HEK293 (cell line): ENCODE results near the gene C1orf21.

Source experiments
- CTCF ChIA-PET: fragments of 350-600 bp; formaldehyde crosslinking; extraction: SDS; loops from one replicate; lab custom pipeline; 2021; ENCODE audit warnings: antibody characterized with exemption; lab: Yijun Ruan, JAX
- POLR2A ChIA-PET: fragments of 300-600 bp; formaldehyde crosslinking; extraction: SDS; loops from one replicate; lab custom pipeline; 2020; ENCODE audit warnings: antibody characterized with exemption, inconsistent platforms; lab: Yijun Ruan, JAX
- H3K27ac ChIP-seq: fragments of 200-500 bp; sonication (Bioruptor generic); 2 replicates; pipeline ENCODE4 v1.5.1; 2014; ENCODE audit warnings: low read depth, low read length, control low read depth, inconsistent platforms; ENCODE audit errors: extremely low read depth
- H3K36me3 ChIP-seq, 2 experiments: fragments of 200-500 bp in 1 of 2; sonication (Bioruptor generic) in 1 of 2; 1 replicate in 1 of 2; 2 replicates in 1 of 2; pipeline ENCODE4 v1.5.1; 2014 to 2017; ENCODE audit warnings: inconsistent platforms in 2 of 2, low read length in 2 of 2; ENCODE audit not compliant: control insufficient read depth in 2 of 2, insufficient read depth in 1 of 2
- H3K4me1 ChIP-seq: fragments of 200-500 bp; sonication (Bioruptor generic); 2 replicates; pipeline ENCODE4 v1.5.1; 2014; ENCODE audit warnings: mild to moderate bottlenecking, low read length, inconsistent platforms; ENCODE audit not compliant: control insufficient read depth, insufficient read depth
- H3K4me3 ChIP-seq: 2 replicates; pipeline ENCODE4 v1.5.1; 2011; ENCODE audit warnings: low read depth, mild to moderate bottlenecking, control low read depth, low read length, moderate library complexity
- H3K9me3 ChIP-seq: fragments of 200-500 bp; sonication (Bioruptor generic); 2 replicates; pipeline ENCODE4 v1.5.1; 2014; ENCODE audit warnings: low read depth, low read length, inconsistent platforms; ENCODE audit not compliant: control insufficient read depth, insufficient read depth
- FEZF1 ChIP-seq: fragments of 450-650 bp; formaldehyde crosslinking; IDR thresholded peaks from 2 replicates; pipeline ENCODE4 v1.5.1; 2016; ENCODE audit warnings: missing biosample characterization, missing genetic modification characterization
- HOXD13 ChIP-seq: sonication (generic); formaldehyde crosslinking; IDR thresholded peaks from 2 replicates; pipeline ENCODE4 v1.8.0; 2022; ENCODE audit warnings: missing genetic modification reagents, borderline replicate concordance
- KLF7 ChIP-seq: fragments of 450-650 bp; formaldehyde crosslinking; IDR thresholded peaks from 2 replicates; pipeline ENCODE4 v1.5.1; 2016; ENCODE audit warnings: missing biosample characterization, missing genetic modification characterization, borderline replicate concordance
- SETDB1 ChIP-seq: IDR thresholded peaks from one replicate; pipeline ENCODE4 v1.6.1; 2017; ENCODE audit warnings: mild to moderate bottlenecking, low read length, moderate library complexity, mixed read lengths; ENCODE audit not compliant: insufficient read length
- YY2 ChIP-seq: fragments of 450-650 bp; formaldehyde crosslinking; IDR thresholded peaks from 2 replicates; pipeline ENCODE4 v1.5.1; 2016; ENCODE audit warnings: missing biosample characterization, missing genetic modification characterization
- ZBTB20 ChIP-seq: fragments of 450-650 bp; formaldehyde crosslinking; IDR thresholded peaks from 2 replicates; pipeline ENCODE4 v1.5.1; 2016; ENCODE audit warnings: missing biosample characterization, missing genetic modification characterization
- ZFHX2 ChIP-seq: fragments of 450-650 bp; formaldehyde crosslinking; conservative IDR thresholded peaks from 2 replicates; pipeline ENCODE4 v1.5.1; 2016; ENCODE audit warnings: missing biosample characterization, missing genetic modification characterization
- ZNF23 ChIP-seq: fragments of 450-650 bp; formaldehyde crosslinking; IDR thresholded peaks from 2 replicates; pipeline ENCODE4 v1.5.1; 2016; ENCODE audit warnings: missing biosample characterization, missing genetic modification characterization, borderline replicate concordance
- ZNF302 ChIP-seq: fragments of 450-650 bp; formaldehyde crosslinking; IDR thresholded peaks from 2 replicates; pipeline ENCODE4 v1.5.1; 2016; ENCODE audit warnings: missing biosample characterization, missing genetic modification characterization, low read depth
- ZNF324 ChIP-seq: fragments of 450-650 bp; formaldehyde crosslinking; IDR thresholded peaks from 2 replicates; pipeline ENCODE4 v1.5.1; 2016; ENCODE audit warnings: missing biosample characterization, missing genetic modification characterization
- ZNF473 ChIP-seq: fragments of 450-650 bp; formaldehyde crosslinking; IDR thresholded peaks from 2 replicates; pipeline ENCODE4 v1.5.1; 2017; ENCODE audit warnings: missing biosample characterization, missing genetic modification characterization
- ZNF558 ChIP-seq: fragments of 450-650 bp; formaldehyde crosslinking; IDR thresholded peaks from 2 replicates; pipeline ENCODE4 v1.5.1; 2016; ENCODE audit warnings: missing biosample characterization, missing genetic modification characterization
- ZNF560 ChIP-seq: fragments of 450-650 bp; formaldehyde crosslinking; IDR thresholded peaks from 2 replicates; pipeline ENCODE4 v1.5.1; 2017; ENCODE audit warnings: missing biosample characterization, missing genetic modification characterization, borderline replicate concordance
- ZNF843 ChIP-seq: fragments of 450-650 bp; formaldehyde crosslinking; IDR thresholded peaks from 2 replicates; pipeline ENCODE4 v1.5.1; 2016; ENCODE audit warnings: missing biosample characterization, missing genetic modification characterization
- TF ChIP-seq, protein P1 (sequence below): fragments of 450-650 bp; formaldehyde crosslinking; conservative IDR thresholded peaks from 2 replicates; pipeline ENCODE4 v1.5.1; 2016; ENCODE audit warnings: low read depth, missing biosample characterization, missing genetic modification characterization
- TF ChIP-seq, protein P2 (sequence below): fragments of 450-650 bp; formaldehyde crosslinking; IDR thresholded peaks from 2 replicates; pipeline ENCODE4 v1.5.1; 2016; ENCODE audit warnings: missing biosample characterization, missing genetic modification characterization
- TF ChIP-seq, protein P3 (sequence below): fragments of 450-650 bp; formaldehyde crosslinking; IDR thresholded peaks from 2 replicates; pipeline ENCODE4 v1.5.1; 2016; ENCODE audit warnings: missing biosample characterization, missing genetic modification characterization
- TF ChIP-seq, protein P4 (sequence below): fragments of 450-650 bp; formaldehyde crosslinking; IDR thresholded peaks from 2 replicates; pipeline ENCODE4 v1.5.1; 2016; ENCODE audit warnings: missing biosample characterization, missing genetic modification characterization
- TF ChIP-seq, protein P5 (sequence below): fragments of 450-650 bp; formaldehyde crosslinking; IDR thresholded peaks from 2 replicates; pipeline ENCODE4 v1.5.1; 2016; ENCODE audit warnings: missing biosample characterization, missing genetic modification characterization, low read depth
- TF ChIP-seq, protein P6 (sequence below): fragments of 450-650 bp; formaldehyde crosslinking; IDR thresholded peaks from 2 replicates; pipeline ENCODE4 v1.5.1; 2016; ENCODE audit warnings: missing biosample characterization, missing genetic modification characterization

The C1orf21 gene

DNA sequence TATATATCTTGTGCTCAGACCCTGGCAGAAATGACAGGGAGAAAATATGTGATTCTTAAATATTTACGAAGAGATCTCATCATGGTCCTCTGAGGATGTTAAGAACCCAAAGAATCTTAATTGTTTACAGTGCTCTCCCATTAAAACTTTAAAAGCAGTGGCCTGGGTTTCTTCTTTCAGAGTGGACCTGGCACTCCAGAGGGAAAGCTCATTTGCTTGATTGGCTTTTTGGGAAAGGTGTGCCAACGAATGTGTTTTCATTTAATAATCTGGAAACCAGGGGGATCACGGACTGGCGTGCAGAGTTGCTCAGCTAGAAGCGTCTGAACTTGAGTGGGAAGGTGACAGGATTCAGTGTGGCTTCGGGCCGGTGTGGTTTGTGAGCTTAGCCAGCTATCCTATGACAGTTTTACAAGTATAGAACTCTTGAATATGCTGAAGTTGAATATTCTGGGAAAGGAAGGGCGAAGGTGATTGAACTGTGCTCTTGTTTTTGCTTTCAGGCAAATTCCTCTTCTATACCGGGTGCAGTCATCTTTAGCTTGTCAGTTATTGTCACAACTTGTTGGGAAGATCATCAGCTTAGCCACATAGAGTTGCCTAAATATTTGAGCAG lies 154.8 kb downstream of the C1orf21 start (continued):
- TF ChIP-seq, protein P1, sequence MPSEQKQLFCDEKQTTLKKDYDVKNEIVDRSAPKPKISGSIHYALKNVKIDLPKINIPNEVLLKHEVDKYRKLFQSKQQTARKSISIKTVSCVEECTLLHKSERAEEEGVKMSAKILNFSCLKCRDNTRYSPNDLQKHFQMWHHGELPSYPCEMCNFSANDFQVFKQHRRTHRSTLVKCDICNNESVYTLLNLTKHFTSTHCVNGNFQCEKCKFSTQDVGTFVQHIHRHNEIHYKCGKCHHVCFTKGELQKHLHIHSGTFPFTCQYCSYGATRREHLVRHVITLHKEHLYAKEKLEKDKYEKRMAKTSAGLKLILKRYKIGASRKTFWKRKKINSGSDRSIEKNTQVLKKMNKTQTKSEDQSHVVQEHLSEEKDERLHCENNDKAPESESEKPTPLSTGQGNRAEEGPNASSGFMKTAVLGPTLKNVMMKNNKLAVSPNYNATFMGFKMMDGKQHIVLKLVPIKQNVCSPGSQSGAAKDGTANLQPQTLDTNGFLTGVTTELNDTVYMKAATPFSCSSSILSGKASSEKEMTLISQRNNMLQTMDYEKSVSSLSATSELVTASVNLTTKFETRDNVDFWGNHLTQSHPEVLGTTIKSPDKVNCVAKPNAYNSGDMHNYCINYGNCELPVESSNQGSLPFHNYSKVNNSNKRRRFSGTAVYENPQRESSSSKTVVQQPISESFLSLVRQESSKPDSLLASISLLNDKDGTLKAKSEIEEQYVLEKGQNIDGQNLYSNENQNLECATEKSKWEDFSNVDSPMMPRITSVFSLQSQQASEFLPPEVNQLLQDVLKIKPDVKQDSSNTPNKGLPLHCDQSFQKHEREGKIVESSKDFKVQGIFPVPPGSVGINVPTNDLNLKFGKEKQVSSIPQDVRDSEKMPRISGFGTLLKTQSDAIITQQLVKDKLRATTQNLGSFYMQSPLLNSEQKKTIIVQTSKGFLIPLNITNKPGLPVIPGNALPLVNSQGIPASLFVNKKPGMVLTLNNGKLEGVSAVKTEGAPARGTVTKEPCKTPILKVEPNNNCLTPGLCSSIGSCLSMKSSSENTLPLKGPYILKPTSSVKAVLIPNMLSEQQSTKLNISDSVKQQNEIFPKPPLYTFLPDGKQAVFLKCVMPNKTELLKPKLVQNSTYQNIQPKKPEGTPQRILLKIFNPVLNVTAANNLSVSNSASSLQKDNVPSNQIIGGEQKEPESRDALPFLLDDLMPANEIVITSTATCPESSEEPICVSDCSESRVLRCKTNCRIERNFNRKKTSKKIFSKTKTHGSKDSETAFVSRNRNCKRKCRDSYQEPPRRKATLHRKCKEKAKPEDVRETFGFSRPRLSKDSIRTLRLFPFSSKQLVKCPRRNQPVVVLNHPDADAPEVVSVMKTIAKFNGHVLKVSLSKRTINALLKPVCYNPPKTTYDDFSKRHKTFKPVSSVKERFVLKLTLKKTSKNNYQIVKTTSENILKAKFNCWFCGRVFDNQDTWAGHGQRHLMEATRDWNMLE (tag by site-specific recombination), result no peak
- TF ChIP-seq ZNF23 (tag by site-specific recombination) (no peak), ZNF558 (tag by site-specific recombination) (no peak), ZNF560 (tag by site-specific recombination) (no peak)

DNA sequence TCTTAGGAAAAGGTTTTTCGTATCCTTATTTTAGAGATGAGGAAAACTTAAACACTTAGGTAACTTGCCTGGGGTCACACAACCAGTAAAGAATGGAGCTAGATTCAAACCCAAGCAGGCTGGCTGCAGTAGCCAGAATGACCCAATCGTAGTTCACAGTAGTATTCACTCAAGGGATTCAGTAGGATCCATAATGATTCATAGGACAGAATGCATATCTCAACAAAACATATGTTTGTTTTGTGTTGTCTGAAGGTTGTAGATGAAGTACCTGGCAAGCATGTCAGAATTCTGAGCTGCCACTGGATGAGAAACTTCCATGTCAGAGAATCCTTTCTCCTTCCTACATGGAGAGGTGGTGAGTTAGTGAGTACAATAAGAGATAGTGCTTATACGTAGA lies 155.5 kb downstream of the C1orf21 start:
- Histone ChIP-seq H3K4me1 (no peaks in the 10 kb centered on the region), H3K36me3 (no peaks in the 10 kb centered on the region), H3K9me3 (no peaks in the 10 kb centered on the region), H3K27ac (no peak overlapping the region), H3K4me3 (no peak overlapping the region)
- POLR2A ChIA-PET, result no interaction called here
- TF ChIP-seq, protein P2, sequence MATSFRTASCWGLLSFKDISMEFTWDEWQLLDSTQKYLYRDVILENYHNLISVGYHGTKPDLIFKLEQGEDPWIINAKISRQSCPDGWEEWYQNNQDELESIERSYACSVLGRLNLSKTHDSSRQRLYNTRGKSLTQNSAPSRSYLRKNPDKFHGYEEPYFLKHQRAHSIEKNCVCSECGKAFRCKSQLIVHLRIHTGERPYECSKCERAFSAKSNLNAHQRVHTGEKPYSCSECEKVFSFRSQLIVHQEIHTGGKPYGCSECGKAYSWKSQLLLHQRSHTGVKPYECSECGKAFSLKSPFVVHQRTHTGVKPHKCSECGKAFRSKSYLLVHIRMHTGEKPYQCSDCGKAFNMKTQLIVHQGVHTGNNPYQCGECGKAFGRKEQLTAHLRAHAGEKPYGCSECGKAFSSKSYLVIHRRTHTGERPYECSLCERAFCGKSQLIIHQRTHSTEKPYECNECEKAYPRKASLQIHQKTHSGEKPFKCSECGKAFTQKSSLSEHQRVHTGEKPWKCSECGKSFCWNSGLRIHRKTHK (tag by site-specific recombination), result no peak
- no peak for TF ChIP-seq YY2
- TF ChIP-seq, protein P3, sequence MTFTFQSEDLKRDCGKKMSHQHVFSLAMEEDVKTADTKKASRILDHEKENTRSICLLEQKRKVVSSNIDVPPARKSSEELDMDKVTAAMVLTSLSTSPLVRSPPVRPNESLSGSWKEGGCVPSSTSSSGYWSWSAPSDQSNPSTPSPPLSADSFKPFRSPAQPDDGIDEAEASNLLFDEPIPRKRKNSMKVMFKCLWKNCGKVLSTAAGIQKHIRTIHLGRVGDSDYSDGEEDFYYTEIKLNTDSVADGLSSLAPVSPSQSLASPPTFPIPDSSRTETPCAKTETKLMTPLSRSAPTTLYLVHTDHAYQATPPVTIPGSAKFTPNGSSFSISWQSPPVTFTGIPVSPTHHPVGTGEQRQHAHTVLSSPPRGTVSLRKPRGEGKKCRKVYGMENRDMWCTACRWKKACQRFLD (tag by site-specific recombination), result no peak
- CTCF ChIA-PET, result no interaction called here

DNA sequence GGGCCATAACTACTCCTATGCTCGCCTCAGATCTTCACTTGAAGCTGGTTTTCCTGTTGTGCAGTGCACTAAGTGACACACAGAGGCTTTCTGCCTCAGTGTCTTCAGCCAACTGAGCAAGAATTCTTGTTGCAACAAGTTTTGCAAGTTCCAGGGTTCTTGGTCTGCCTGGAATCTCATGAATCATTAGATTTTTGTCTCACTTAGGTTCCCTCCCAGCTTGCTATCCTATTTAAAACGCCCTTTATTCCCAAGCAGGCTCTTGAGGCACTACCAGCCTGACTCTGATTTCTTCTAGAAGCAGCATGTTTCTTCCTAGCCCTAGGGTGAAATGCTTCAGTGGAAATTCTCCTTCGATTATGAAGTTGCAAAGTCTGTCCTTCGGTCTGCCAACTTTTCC lies 158.8 kb downstream of the C1orf21 start:
- CTCF ChIA-PET, result no interaction called here
- H3K4me3 ChIP-seq, result no peak overlapping the region
- TF ChIP-seq, protein P4, sequence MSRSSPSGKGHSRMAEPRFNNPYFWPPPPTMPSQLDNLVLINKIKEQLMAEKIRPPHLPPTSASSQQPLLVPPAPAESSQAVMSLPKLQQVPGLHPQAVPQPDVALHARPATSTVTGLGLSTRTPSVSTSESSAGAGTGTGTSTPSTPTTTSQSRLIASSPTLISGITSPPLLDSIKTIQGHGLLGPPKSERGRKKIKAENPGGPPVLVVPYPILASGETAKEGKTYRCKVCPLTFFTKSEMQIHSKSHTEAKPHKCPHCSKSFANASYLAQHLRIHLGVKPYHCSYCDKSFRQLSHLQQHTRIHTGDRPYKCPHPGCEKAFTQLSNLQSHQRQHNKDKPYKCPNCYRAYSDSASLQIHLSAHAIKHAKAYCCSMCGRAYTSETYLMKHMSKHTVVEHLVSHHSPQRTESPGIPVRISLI (tag by site-specific recombination), result no peak
- TF ChIP-seq ZNF558 (tag by site-specific recombination) (no peak), ZNF324 (tag by site-specific recombination) (no peak), KLF7 (tag by site-specific recombination) (no peak), ZNF473 (tag by site-specific recombination) (no peak), SETDB1 (no peak), HOXD13 (CRISPR knock-in tag) (no peak), ZFHX2 (no peak), ZBTB20 (tag by site-specific recombination) (no peak), FEZF1 (tag by site-specific recombination) (no peak), ZNF302 (no peak), ZNF843 (tag by site-specific recombination) (no peak)
- TF ChIP-seq, protein P5, sequence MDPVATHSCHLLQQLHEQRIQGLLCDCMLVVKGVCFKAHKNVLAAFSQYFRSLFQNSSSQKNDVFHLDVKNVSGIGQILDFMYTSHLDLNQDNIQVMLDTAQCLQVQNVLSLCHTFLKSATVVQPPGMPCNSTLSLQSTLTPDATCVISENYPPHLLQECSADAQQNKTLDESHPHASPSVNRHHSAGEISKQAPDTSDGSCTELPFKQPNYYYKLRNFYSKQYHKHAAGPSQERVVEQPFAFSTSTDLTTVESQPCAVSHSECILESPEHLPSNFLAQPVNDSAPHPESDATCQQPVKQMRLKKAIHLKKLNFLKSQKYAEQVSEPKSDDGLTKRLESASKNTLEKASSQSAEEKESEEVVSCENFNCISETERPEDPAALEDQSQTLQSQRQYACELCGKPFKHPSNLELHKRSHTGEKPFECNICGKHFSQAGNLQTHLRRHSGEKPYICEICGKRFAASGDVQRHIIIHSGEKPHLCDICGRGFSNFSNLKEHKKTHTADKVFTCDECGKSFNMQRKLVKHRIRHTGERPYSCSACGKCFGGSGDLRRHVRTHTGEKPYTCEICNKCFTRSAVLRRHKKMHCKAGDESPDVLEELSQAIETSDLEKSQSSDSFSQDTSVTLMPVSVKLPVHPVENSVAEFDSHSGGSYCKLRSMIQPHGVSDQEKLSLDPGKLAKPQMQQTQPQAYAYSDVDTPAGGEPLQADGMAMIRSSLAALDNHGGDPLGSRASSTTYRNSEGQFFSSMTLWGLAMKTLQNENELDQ (tag by site-specific recombination), result no peak
- TF ChIP-seq, protein P6, sequence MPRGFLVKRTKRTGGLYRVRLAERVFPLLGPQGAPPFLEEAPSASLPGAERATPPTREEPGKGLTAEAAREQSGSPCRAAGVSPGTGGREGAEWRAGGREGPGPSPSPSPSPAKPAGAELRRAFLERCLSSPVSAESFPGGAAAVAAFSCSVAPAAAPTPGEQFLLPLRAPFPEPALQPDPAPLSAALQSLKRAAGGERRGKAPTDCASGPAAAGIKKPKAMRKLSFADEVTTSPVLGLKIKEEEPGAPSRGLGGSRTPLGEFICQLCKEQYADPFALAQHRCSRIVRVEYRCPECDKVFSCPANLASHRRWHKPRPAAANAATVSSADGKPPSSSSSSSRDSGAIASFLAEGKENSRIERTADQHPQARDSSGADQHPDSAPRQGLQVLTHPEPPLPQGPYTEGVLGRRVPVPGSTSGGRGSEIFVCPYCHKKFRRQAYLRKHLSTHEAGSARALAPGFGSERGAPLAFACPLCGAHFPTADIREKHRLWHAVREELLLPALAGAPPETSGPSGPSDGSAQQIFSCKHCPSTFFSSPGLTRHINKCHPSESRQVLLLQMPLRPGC (tag by site-specific recombination), result no peak

More for the DNA sequence above, 158.8 kb downstream of the C1orf21 start:
- no peaks in the 10 kb centered on the region for H3K9me3 ChIP-seq
- no peaks in the 10 kb centered on the region for H3K4me1 ChIP-seq
- no peaks in the 10 kb centered on the region for H3K36me3 ChIP-seq
- POLR2A ChIA-PET, result no interaction called here
- H3K27ac ChIP-seq, result no peak overlapping the region
